ENCODE data around the gene DNMT3L.
"Not testable (repeated sequence)": the region's sequence is repeated elsewhere in the genome, so short reads cannot be mapped to it uniquely, and the experiment has no call there.

The DNMT3L gene

DNA sequence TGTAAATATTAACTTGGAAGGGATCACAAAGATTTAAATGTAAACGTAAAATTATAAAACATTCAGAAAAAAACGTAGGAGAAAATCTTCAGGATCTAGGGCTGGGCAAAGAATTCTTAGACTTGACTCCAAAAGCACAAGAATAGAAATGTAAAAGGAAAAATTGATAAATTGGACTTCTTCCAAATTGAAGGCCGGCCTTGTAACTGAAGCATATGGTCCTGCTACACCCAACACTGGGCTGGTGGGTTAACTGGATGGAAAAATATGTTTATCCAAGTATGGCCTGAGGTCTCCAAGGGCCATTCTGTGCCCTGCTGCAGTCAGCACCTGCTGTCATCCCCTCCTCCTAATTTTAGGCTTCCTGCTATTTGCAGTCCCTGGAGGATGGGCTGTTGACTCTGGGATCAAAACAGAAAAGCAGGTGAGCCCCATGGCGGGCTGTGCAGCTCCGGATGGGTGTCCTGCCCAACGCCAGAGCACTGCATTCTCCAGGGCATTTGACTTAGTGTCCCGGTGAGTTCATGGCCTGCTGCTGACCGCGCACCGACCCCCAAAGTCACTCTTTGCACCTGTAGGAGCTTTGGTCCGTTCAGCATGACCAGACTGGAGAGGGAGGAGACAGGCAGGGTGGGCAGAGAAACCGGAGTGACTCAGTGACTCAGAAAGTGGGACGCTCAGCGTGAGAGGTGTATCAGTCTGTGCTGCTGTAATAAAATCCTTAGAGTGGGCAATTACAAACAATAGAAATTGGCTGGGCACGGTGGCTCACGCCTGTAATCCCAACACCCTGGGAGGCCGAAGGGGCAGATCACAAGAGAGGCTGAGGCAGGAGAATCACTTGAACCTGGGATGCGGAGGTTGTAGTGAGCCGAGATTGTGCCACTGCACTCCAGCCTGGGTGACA is 17.9 kb upstream of the DNMT3L start:
- no peak for DNase-seq (ENCODE audit: low read depth)

DNA sequence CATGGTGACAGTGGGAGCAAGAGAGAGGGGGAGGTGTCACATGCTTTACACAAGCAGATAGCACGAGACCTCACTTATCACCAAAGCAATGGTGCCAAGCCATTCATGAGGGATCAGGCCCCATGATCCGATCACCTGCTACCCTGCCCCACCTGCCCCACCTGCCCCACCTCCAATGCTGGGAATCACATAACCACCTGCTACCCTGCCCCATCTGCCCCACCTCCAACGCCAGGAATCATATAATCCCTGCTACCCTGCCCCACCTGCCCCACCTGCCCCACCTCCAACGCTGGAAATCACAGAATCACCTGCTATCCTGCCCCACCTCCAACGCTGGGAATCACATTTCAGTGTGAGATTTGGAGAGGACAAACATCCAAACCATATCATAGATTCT is 13.3 kb upstream of the DNMT3L start:
- DNase-seq (ENCODE audit: low read depth) = no peak

DNA sequence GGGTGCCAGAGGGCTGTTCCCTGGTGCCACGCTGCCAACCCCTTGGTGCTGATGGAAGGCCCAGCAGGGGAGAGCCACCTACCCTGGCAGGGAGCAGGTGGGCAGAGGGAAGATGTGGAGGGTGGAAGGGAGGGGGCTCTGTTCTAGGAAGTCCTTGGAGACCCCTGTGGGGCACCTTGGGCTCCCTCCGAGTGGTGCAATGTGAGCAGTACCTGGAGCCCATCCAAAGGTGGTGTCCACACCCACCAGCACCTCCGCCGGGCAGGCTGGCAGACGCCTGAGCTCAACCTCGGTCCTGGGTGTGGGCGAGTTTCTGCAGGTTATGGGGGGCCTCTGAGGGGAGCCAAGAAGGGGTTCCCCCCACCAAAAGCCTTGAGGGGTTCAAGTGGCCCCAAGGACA is 11.3 kb upstream of the DNMT3L start:
- no peak for DNase-seq (ENCODE audit: low read depth)

DNA sequence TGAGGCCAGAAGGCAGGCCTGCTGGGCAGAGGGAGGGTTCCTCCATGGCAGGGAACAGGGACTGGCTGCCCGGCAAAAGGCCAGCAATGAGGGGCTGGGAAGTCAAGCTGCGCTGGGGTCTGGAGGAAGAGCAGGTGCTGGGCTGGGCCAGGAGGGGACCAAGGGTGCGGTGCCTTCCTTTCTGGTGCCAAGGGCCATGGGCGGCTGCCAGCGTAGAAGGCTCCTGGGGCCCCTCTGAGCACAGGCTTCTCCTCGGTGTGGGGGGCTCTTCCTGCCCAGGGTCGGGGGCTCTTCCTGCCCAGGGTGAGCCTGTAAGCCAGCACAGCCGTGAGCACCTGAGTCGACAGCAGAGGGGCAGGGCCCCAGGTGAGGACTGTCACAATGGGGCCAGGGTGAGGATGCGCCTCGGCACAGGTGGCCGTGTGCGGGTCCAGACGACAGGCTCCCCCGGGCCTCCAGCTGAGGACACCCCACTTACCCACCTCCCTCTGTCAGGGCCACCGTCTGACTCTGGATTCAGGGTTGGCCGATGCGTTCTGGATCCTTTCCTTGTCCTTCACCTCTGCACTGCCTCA is 10.7 kb upstream of the DNMT3L start:
- DNase-seq (ENCODE audit: low read depth) = no peak

DNA sequence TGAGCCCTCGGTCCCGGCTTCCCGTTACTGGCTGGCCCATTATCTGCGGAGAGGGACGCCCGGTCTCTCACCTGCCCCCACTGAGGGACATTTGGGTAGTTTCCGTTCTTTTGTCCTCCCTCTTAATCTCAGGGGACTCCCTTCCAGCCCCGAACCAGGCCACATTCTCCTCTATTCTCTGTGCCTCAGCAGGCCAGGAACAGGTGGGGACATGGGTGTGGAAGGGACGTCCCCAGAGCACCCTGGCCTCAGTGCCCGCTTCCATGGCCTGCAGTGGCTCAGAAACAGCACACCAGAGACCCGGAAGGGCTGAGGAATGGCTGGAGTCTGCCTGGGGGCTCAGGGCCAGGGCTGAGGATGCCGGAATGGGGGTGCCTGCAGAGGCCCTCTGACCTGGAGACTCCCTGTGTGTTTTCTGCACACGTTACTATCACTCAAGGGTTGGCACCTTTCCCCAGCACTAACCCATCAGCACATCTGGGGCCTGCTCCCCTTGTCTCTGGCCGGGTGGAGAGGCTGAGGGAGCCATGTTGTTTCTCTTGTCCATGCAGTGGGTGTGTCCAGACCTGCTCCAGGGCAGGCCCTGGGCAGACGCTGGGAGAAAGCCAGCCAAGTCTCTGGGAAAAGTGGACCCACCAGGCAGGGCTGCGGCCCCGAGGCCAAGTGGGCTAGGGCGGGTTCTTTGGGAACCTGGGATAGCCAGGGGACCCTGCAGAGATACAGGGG is 10.0 kb upstream of the DNMT3L start:
- DNase-seq (ENCODE audit: low read depth) = no peak

DNA sequence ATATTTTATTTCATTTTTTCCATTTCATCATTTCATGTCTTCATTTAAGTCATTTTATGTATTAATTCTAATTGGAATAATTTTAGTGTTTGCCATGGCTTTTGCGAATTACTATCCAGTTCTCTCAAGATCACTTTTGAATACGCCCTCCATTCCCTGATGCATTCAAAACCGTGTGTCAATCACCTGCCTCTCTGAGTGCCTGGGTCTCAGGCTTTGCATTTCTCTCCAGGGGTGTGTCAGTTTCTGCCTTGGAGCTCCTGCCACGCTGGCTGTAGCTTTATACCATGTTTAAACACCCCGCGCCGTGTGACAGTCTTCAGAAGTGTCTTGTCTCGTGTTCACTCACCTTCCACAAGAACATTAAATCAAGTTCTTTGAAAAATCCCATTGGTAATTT is 7.4 kb upstream of the DNMT3L start:
- DNase-seq (ENCODE audit: low read depth) = no peak

DNA sequence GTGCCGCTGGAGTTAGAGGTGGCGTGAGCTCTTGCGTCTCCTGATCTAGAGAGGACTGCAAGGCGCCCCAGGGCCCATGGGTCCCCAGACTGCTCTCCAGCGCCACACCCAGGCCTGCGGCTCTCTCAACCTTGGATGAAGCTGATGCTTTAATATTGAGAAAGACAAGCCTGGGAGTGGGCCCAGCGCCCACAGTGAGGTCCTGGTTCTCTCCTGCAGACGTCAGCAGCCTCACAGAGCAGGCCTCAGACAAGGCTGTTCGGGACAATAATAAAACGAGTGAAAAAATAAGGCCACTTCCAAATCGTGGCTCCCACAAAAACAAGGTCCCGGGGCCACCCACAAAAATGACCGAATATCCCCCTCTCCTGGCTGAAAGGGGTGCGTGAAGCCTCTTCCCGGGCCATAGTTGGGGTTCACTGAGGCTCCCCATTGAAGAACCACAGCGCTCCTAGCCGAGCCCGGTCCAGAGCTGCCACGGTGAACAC is 6.0 kb upstream of the DNMT3L start:
- no peak for DNase-seq (ENCODE audit: low read depth)

DNA sequence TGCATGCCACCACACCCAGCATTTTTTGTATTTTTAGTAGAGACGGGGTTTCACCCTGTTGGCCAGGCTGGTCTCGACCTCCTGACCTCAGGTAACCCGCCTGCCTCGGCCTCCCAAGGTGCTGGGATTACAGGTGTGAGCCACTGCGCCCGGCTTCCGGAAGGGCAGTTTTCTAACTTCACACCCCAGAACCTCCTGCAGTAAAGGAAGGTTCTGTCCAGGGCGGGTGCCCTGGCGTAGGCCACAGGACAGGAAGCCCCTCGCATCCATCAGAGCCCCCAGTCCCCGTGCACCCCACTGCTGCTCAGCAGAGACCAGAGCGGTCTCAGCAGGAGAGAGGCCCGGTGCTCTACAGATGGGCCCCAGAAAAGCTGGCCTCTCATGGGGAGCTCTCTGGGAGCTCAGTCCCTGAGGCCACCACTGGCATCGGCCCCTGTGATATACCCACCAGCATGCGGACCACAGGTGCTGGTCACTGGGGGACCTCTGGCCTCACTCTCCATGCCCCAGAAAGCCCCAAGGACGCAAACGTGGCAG is 4.1 kb upstream of the DNMT3L start:
- no peak for DNase-seq (ENCODE audit: low read depth)

DNA sequence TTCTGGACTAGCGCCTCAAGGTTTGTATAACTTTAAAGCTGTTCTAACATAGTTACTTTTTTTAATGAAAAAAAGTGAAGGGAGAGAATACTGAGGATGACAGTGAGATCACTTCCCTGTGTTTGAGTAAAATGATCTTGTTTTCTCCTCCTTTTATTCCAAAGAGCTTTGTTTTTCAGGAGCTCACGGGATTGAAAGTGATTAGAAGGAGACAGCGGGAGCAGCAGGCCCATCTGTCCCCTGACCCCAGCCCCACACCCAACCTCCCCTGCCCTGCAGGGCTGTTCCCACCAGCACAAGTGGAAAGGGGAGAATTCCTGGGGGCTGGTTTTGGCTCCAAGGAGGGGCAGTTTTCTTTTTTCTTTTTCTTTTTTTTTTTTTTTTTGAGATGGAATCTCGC is 2.1 kb upstream of the DNMT3L start:
- no peak for DNase-seq (ENCODE audit: low read depth)

DNA sequence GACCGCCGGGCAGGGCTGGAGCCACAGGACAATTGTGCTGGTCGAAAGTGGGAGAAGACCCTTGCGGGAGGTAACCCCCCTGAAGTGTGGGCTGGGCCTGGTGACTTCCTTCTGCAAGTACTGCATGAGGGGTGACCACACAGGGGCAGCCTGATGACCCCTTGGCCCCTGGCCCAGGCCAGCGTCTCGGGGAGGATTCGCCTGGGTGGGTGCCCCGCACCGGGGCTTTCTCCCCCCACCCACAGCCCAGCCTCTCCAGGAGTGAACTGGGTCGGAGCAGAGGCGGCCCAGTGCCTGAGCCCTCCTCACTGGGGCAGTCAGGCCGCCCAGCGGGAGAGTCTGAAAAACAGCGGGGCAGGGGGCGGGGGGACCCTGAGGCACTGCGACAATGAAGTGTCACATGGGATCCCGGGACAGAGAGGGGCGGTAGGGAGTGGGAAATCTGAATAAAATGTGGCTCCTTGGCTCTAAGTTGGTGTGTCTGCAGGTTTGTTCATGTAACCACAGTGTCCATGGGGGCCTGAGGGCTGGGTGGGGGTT is 1.6 kb upstream of the DNMT3L start:
- DNase-seq (ENCODE audit: low read depth) = no peak

DNA sequence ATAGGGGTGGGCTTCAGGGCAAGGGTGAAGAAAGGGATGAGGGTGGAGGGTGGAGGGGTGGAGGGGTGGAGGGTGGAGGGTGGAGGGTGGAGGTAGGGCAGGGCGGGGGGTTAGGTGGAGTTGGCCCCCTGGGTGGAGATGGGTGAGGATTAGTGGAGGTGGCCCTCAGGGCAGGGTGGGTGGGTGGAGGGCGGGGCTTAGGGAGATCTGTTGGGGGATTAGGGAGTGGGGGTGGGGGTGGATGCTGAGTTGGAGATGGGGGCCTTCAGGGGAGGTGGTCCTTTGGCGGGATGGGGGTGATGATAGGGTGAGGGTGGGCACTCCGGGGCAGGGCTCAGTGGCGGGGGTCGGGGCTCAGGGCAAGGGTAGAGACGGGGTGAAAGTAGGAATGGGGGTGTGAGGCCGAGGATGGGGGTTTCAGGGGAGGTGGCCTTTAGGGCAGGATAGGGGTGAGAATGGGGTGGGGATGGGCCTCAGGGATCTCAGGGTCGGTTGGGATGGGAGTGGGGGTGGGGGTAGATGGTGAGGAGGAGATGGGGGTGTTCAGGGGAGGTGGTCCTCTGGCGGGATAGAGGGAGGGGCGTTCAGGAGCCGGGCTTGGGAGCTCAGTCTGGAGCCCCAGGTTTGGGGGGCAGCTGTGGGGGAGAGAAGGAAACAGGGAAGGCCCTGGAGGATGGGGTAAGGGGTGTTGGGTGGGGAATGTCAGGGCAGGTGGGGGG is 800 bp upstream of the DNMT3L start:
- DNase-seq (ENCODE audit: low read depth) = no peak

DNA sequence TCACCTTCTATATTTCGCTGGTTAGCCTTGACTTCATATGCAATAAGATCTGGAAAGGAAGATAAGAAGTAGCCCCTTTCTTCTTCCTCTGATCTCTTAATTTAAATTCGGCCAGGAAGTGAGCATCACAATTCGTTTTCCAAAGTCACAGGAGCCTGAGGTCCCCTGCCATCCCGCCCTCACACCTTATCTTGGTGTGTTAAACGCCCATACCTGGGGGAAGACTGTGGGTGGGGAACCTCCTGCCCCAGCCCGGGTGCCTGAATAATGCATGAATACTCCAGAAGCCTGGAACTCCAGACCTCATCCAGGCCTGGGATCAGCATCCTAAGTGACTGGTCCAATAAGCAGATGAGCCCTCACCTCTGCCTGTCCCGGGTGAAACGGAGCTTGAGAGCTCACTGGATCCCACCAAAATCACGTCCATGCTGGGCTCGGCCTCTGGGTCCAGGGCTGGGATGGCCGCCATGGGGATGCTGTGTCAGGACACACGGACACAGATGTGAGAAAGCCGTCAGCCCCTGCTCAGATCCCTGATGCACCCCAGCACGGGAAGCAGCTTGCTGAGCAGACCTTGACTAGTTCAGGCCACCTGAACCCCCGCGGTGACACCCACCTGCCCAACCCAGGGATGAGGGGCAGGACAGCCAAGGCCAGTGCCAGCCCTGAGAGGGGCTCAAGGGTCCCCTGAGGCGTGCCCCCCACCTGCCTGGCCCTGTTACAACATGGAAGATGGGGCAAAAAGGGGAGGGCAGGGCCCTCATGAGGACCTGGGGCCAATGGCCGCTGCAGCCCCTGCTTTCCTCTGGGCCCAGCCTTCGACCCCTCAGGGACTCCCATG is 686 bp downstream of the DNMT3L start:
- no peak for DNase-seq (ENCODE audit: low read depth)

DNA sequence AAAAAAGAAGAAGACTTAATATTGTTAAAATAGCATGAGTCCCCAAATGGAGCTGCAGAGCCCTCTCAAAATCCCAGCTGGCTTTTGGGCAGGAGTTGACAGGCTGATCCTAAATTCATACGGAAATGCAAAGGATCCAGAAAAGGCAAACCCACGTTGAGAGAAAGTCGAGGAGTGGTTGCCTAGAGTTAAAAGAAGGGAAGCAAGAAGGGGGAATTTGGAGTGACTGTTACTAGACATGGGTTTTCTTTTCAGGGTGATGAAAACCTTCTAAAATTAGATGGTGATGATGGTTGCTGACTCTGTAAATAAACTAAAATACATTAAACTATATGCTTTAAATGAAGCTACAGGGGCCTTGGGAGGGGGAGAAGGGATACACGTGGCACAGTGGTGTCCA is 1.6 kb downstream of the DNMT3L start:
- DNase-seq (ENCODE audit: low read depth) = no peak

DNA sequence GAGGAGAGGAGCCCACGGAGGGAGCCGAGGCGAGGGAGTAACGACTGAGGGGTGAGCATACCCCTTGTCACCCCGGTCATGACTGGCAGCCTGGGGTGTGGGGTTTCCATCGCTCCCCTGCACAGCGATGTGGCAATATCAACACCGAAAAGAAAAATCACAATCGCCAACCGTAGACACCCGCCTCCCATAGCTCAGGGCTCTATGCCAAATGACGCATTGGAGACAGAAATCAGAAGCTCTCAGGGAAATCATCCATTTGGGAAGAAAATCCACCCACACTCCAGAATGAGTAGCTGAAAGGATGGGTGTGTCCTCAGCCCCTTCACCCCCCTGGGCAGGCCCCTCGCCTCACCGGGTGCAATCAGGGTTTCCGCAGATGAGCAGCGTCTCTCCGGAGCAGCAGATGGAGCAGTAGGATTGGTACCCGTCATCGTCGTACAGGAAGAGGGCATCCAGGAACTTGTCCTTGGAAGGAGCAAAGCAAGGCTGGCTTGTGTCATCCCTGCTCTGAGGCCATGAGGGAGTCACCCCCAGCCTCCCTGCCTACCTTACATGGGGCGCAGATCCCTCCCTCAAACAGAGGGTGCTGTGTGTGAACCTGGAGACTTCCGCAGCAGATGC is 2.5 kb downstream of the DNMT3L start:
- no peak for DNase-seq (ENCODE audit: low read depth)

DNA sequence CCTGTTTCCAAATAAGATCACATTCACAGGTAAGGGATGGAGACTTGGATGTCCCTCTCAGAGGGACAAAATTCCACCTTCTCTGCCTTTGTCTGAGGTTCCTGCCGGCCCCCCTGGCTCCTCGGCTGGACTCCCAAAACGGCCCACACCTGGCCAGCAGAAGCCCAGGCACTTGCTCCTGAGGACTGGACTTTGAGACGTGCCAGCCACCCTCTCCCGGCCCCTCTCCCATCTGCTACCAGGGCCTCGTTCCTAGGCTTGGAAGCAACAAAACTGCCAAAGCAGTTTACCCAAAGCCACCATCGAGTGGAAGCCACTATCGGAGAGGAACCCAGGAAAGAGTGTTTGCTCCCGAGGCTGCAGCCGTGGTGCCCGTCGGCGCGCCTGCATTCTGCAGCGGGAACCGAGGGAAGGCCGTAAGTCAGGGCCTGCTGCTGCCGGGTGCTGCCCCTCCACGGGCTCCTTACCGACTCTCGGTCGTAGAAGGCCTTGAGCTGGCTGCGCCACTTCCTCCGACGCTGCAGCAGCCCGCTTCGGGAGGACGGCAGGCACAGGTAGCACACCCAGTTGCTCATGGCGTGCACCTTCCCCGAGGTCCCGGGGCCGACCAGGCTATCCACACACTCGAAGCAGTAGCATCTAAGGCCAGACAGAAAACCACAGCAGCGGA is 3.5 kb downstream of the DNMT3L start:
- DNase-seq (ENCODE audit: low read depth) = no peak

DNA sequence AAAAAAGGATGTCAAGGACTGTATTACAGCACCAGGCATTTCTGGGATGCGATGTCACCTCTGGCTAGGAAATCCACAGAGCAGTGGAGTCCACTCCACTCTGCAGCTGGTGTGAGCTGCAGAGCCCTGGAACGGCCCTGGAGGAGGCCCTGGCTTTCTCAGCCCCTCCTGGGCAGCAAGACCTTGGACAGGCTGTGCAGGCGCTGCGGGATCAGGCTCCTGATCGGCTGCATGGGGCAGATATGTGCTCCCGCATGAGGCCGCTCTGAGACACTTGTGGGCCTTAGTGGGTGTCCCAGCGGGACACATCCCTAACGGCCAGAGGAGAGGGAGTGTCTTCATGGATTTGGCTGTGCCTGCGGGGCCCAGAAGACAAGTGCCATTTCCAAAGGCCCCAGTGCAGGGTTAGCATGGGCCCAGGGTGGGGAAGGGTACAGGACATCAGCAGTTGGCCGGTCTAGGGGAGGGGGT is 6.2 kb downstream of the DNMT3L start:
- no peak for DNase-seq (ENCODE audit: low read depth)

DNA sequence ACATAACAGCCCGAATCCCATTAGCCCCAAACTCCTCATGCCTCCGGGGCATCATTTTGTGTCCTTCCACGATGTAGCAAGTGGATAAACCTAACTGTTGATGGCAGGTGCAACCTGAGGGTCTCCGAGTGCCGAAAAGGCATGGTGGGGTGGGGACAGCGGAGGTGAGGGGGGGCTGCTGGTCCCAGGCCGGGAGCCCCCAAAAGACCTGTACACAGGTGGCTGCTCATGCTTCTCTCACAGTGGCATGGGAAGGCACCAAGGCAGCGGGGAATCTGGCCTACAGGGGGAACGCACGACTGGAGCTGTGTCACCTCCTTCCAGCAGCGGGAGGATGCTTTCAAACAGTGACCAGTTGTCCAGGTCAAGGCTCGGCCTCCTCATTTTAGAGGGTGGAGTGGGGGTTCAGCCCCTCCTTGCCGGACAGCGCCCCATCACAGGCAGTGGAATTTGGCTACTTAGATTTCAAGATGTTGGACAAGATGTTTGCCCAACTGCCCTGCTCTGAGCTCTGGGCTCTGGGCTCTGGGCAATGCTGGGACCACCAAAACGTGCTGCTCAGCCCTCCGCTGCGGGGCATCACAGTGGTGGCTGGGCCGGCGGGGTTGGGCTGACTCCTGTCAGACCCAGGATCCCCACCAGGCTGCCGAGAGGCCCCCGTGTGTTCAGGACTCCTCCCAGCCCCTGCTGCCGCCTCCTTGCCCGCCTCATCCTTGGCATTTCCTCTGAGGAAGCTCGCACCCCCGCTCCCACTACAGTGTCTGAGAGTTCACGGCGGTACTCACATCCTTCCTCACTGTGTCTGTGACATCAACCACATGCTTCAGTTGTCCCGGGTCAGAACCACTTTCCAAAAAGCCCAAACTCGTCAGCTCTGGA is 7.6 kb downstream of the DNMT3L start:
- DNase-seq (ENCODE audit: low read depth) = no peak

DNA sequence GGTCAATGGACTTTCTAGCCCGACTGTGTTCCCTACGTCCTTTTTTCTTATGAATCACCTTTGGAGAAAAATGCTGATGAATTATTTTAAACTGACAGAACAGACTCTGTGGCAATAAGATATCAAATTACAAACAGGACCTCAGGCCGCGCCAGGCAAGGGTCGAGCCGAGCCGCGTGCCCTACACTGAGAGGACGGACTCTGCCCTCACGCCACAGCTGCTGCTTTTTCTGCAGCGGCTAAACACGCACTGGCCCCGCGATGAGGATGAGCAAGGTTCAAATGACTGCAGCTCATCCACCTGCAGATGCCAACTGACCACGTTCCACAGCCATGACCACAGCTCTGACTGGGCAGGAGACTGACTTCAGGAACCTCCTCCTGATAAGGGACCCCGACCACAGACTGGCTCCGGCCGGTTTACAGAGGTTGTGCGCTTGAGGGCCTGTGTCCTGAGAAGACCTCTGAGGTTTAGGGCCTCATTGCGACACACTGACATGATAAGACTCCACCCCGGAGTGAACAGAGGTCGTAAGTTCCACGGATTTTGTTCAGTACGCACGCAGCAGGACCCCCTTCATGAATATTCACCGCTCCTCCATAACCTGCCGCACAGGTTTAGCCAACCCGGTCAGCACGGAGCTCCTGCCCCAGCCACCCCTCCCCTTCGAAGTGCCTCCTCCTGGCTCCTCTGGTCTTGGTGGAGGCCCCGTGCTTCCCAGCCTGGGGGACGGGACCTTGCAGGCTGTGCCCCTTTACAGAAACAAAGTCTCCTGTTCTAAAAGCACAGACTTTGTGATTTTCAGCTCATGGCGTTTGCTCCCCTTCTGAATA is 12.3 kb downstream of the DNMT3L start:
- DNase-seq (ENCODE audit: low read depth) = not testable (repeated sequence)

All from activated T-helper 1 cell treated with Interleukin-2 at 50 U/mL for 16 hours (primary cell).